Testis (tissue), 3 donors: ENCODE results near the gene BACE2. TPM values are rescaled to one million over a fixed set of nuclear protein-coding genes. Genes with fewer than 3 reads are reported as not detected.

Experiments
- DNase-seq: peaks from one replicate; pipeline ENCODE4 v3.0.0-alpha.2; 2019
- H3K27ac ChIP-seq, 2 donors: fragments of 200-600 bp; sonication (generic); one replicate each; pipeline ENCODE4 v1.5.1; 2019
- H3K27me3 ChIP-seq: fragments of 200-600 bp; sonication (generic); one replicate; pipeline ENCODE4 v1.5.1; 2019
- H3K36me3 ChIP-seq: fragments of 200-600 bp; sonication (generic); one replicate; pipeline ENCODE4 v1.5.1; 2017; ENCODE audit warnings: low read depth; ENCODE audit errors: missing control alignments
- H3K4me1 ChIP-seq: fragments of 200-600 bp; sonication (generic); one replicate; pipeline ENCODE4 v1.5.1; 2019
- H3K4me3 ChIP-seq, 2 donors: fragments of 200-600 bp; sonication (generic); one replicate each; pipeline ENCODE4 v1.5.1; 2017 to 2019
- H3K9me3 ChIP-seq: fragments of 200-600 bp; sonication (generic); one replicate; pipeline ENCODE4 v1.5.1; 2017
- CTCF ChIP-seq, 3 experiments: fragments of 450-650 bp in 2 of 3; fragments of 200-600 bp in 1 of 3; sonication (generic) in 1 of 3; IDR thresholded peaks; one replicate each; pipeline ENCODE4 v1.5.1; 2016 to 2019; ENCODE audit warnings: antibody characterized with exemption in 3 of 3, mild to moderate bottlenecking in 2 of 3, moderate library complexity in 1 of 3
- POLR2A ChIP-seq: fragments of 450-650 bp; IDR thresholded peaks from one replicate; pipeline ENCODE4 v1.6.1; 2017; ENCODE audit warnings: antibody characterized with exemption, mild to moderate bottlenecking, moderate library complexity
- WGBS, 2 donors: methylation state at CpG; one replicate each; pipeline ENCODE4 v1.1.5; 2018; 5-methylcytosine and 5-hydroxymethylcytosine counted together
- intact Hi-C: fragments of 100-400 bp; cut with DNase I; formaldehyde crosslinking; loops from one replicate; pipeline ENCODE4 v1.15.1; 2023; ENCODE audit warnings: low total_unique reads
- polyA plus RNA-seq: library from polyadenylated mRNA; stranded (reverse); fragments of 350-450 nt; fragmentation: Illumina TruSeq; extraction: RNeasy Lipid Tissue Mini Kit (QIAGEN cat#74804); gene quantifications from one replicate; pipeline ENCODE4 v1.2.3, GENCODE V29; 2014; ENCODE audit warnings: low read depth, low replicate concordance; ENCODE audit not compliant: insufficient read depth
- total RNA-seq, 2 donors: library from RNA; depleted of rRNA; stranded (reverse); fragments of >200 nt; gene quantifications; one replicate each; pipeline ENCODE4 v1.2.3, GENCODE V29; 2016

The BACE2 gene
- total and polyA plus RNA-seq, 3 donors from 2014 or later, result 17.4 to 28.6 (median 21.8) TPM

GRCh38 chr21:41222247-41223068, 54.5 kb downstream of the BACE2 start:
- Histone ChIP-seq H3K9me3 (no peaks in the 10 kb centered on the region), H3K36me3 (no peaks in the 10 kb centered on the region), H3K27ac (no peak overlapping the region), H3K4me3 (no peak overlapping the region), H3K27me3 (no peaks in the 10 kb centered on the region), H3K4me1 (no peaks in the 10 kb centered on the region)
- no peak for DNase-seq
- TF ChIP-seq CTCF (IDR thresholded peaks at IDR 0.05), result no peak
- no peak for TF ChIP-seq POLR2A
- intact Hi-C loops, result no loop called here
- 84 to 95% methylated on average over 9 to 19 of the region's 19 CpGs for WGBS, 2 donors

- TF ChIP-seq POLR2A, result no peak
- TF ChIP-seq CTCF (IDR thresholded peaks at IDR 0.05), result no peak
- intact Hi-C loops, result no loop called here
- no peaks in the 10 kb centered on the region for H3K36me3 ChIP-seq
- DNase-seq, result no peak
- 89 to 94% methylated on average over 8 of the region's 8 CpGs for WGBS, 2 donors
- H3K27ac ChIP-seq, result no peak overlapping the region
- no peaks in the 10 kb centered on the region for H3K9me3 ChIP-seq
- H3K4me1 ChIP-seq, result no peaks in the 10 kb centered on the region
- H3K4me3 ChIP-seq, result no peak overlapping the region
- H3K27me3 ChIP-seq, result no peaks in the 10 kb centered on the region
These were observed 58.9 kb downstream of the BACE2 start for GRCh38 chr21:41226853-41227252.

GRCh38 chr21:41227357-41228005, 59.5 kb downstream of the BACE2 start:
- Histone ChIP-seq H3K36me3 (no peaks in the 10 kb centered on the region), H3K9me3 (no peaks in the 10 kb centered on the region), H3K4me1 (no peaks in the 10 kb centered on the region), H3K4me3 (no peak overlapping the region), H3K27me3 (no peaks in the 10 kb centered on the region), H3K27ac (no peak overlapping the region)
- TF ChIP-seq POLR2A, result no peak
- TF ChIP-seq CTCF (IDR thresholded peaks at IDR 0.05), result no peak
- 92 to 94% methylated on average over 9 of the region's 9 CpGs for WGBS, 2 donors
- intact Hi-C loops, result no loop called here
- DNase-seq, result no peak

- H3K27ac ChIP-seq, result no peak overlapping the region
- no peaks in the 10 kb centered on the region for H3K36me3 ChIP-seq
- H3K4me3 ChIP-seq, result no peak overlapping the region
- DNase-seq, result no peak
- no peak for TF ChIP-seq POLR2A
- no peak for TF ChIP-seq CTCF (IDR thresholded peaks at IDR 0.05)
- H3K9me3 ChIP-seq, result no peaks in the 10 kb centered on the region
- intact Hi-C loops, result no loop called here
- no peaks in the 10 kb centered on the region for H3K27me3 ChIP-seq
- no peaks in the 10 kb centered on the region for H3K4me1 ChIP-seq
- 93 to 94% methylated on average over 5 of the region's 5 CpGs for WGBS, 2 donors
These were observed 60.0 kb downstream of the BACE2 start for GRCh38 chr21:41228006-41228370.
